CD14-positive monocyte (primary cell): Measurements from ENCODE around the gene UBE2G2. TPM values are rescaled to one million over a fixed set of nuclear protein-coding genes. Genes with fewer than 3 reads are reported as not detected.
A peak's percentile ranks its signal among the peaks of the same experiment; 100 is the strongest.

Source experiments
- DNase-seq, 3 donors: peaks; one replicate each; pipeline ENCODE4 v3.0.0-alpha.2; 2011 to 2022
- H2AFZ ChIP-seq: 2 replicates; pipeline ENCODE4 v1.6.0; 2012; ENCODE audit warnings: mild to moderate bottlenecking, low read depth, low read length, inconsistent platforms; ENCODE audit not compliant: insufficient read depth, poor library complexity, severe bottlenecking
- H3K27ac ChIP-seq, 2 donors: 1 replicate in 1 of 2; 2 replicates in 1 of 2; pipeline ENCODE4 v1.5.1; 2012 to 2013; ENCODE audit warnings: low read length in 2 of 2, control low read depth in 1 of 2, inconsistent platforms in 1 of 2, low read depth in 1 of 2, mild to moderate bottlenecking in 1 of 2
- H3K27me3 ChIP-seq, 2 donors: one replicate each; pipeline versions ENCODE4 v1.6.0 to v1.6.1; 2011 to 2013; ENCODE audit warnings: low read length in 2 of 2; ENCODE audit not compliant: control insufficient read depth in 2 of 2, insufficient read depth in 2 of 2
- H3K36me3 ChIP-seq, 2 donors: replicated peaks in 1 of 2; 1 replicate in 1 of 2; 2 replicates in 1 of 2; pipeline versions ENCODE4 v1.5.1 to v1.6.1; 2012 to 2013; ENCODE audit warnings: low read length in 2 of 2, control low read depth in 1 of 2, inconsistent platforms in 1 of 2, mild to moderate bottlenecking in 1 of 2; ENCODE audit not compliant: insufficient read depth in 2 of 2, control insufficient read depth in 1 of 2
- H3K4me1 ChIP-seq, 2 donors: 1 replicate in 1 of 2; 2 replicates in 1 of 2; pipeline versions ENCODE4 v1.5.1 to v1.6.1; 2012 to 2013; ENCODE audit warnings: low read length in 2 of 2, control low read depth in 1 of 2, inconsistent platforms in 1 of 2, mild to moderate bottlenecking in 1 of 2, moderate library complexity in 1 of 2; ENCODE audit not compliant: insufficient read depth in 2 of 2, control insufficient read depth in 1 of 2
- H3K4me2 ChIP-seq: replicated peaks from 2 replicates; pipeline ENCODE3; 2012; ENCODE audit warnings: low read length, moderate library complexity, mild to moderate bottlenecking; ENCODE audit not compliant: poor library complexity, severe bottlenecking; ENCODE audit errors: extremely low read depth
- H3K4me3 ChIP-seq, 3 experiments: fragments of 200-600 bp in 1 of 3; sonication (generic) in 1 of 3; replicated peaks in 1 of 3; 1 replicate in 2 of 3; 2 replicates in 1 of 3; pipeline ENCODE4 v1.5.1; 2011 to 2013; ENCODE audit warnings: low read length in 3 of 3, mild to moderate bottlenecking in 3 of 3, control low read depth in 2 of 3, low read depth in 2 of 3, inconsistent platforms in 1 of 3, moderate library complexity in 1 of 3
- H3K79me2 ChIP-seq: 2 replicates; pipeline ENCODE4 v1.6.0; 2012; ENCODE audit warnings: mild to moderate bottlenecking, control low read depth, inconsistent platforms, low read length, moderate library complexity; ENCODE audit not compliant: insufficient read depth
- H3K9ac ChIP-seq: 2 replicates; pipeline ENCODE4 v1.6.0; 2017; ENCODE audit warnings: low read length, mild to moderate bottlenecking; ENCODE audit not compliant: insufficient read depth, poor library complexity, severe bottlenecking
- H3K9me3 ChIP-seq, 2 donors: replicated peaks in 1 of 2; 1 replicate in 1 of 2; 2 replicates in 1 of 2; pipeline versions ENCODE4 v1.5.1 to v1.6.1; 2012 to 2013; ENCODE audit warnings: low read length in 2 of 2, control low read depth in 1 of 2; ENCODE audit not compliant: control insufficient read depth in 1 of 2, insufficient read depth in 1 of 2
- H4K20me1 ChIP-seq: 2 replicates; pipeline ENCODE4 v1.6.0; 2012; ENCODE audit warnings: mild to moderate bottlenecking, low read length, control low read depth, moderate library complexity; ENCODE audit not compliant: insufficient read depth
- H3K27ac Mint-ChIP-seq, 7 donors: one replicate each; pipeline ENCODE4 v1.8.0; 2020; ENCODE audit warnings: mild to moderate bottlenecking in 7 of 7, mixed read lengths in 7 of 7, moderate library complexity in 6 of 7, inconsistent platforms in 2 of 7
- H3K27me3 Mint-ChIP-seq, 3 donors: one replicate each; pipeline ENCODE4 v1.8.0; 2021 to 2022; ENCODE audit warnings: low read depth in 3 of 3, mild to moderate bottlenecking in 3 of 3, mixed read lengths in 3 of 3, moderate library complexity in 3 of 3, inconsistent platforms in 1 of 3
- H3K36me3 Mint-ChIP-seq, 2 donors: one replicate each; pipeline ENCODE4 v1.8.0; 2020; ENCODE audit warnings: mixed read lengths in 2 of 2, inconsistent platforms in 1 of 2, mild to moderate bottlenecking in 1 of 2
- H3K4me1 Mint-ChIP-seq: one replicate; pipeline ENCODE4 v1.8.0; 2020; ENCODE audit warnings: mild to moderate bottlenecking, mixed read lengths
- H3K4me3 Mint-ChIP-seq, 2 donors: one replicate each; pipeline ENCODE4 v1.8.0; 2020; ENCODE audit warnings: mild to moderate bottlenecking in 2 of 2, mixed read lengths in 2 of 2, moderate library complexity in 1 of 2
- H3K9me3 Mint-ChIP-seq, 7 donors: one replicate each; pipeline ENCODE4 v1.8.0; 2020 to 2022; ENCODE audit warnings: mixed read lengths in 7 of 7, mild to moderate bottlenecking in 6 of 7, moderate library complexity in 6 of 7, inconsistent platforms in 2 of 7
- CTCF ChIP-seq: fragments of 200-600 bp; IDR thresholded peaks from one replicate; pipeline ENCODE4 v1.8.0; 2022; ENCODE audit warnings: antibody characterized with exemption, mild to moderate bottlenecking
- WGBS: methylation state at CpG from one replicate; pipeline ENCODE4 v1.1.5; 2013; ENCODE audit warnings: missing lambda C conversion rate; ENCODE audit not compliant: insufficient coverage; 5-methylcytosine and 5-hydroxymethylcytosine counted together
- intact Hi-C, 2 donors: fragments of 100-400 bp; cut with micrococcal nuclease; formaldehyde crosslinking; loops; one replicate each; pipeline versions ENCODE4 v1.15.0 to v1.15.1; 2023
- polyA plus RNA-seq, 3 donors: library from polyadenylated mRNA; depleted of rRNA in 1 of 3; unstranded in 2 of 3; stranded (reverse) in 1 of 3; fragments of 300-500 nt in 2 of 3; fragments of >200 nt in 1 of 3; fragmentation: Illumina TruSeq in 2 of 3; gene quantifications; 1 replicate in 2 of 3; 2 replicates in 1 of 3; pipeline ENCODE4 v1.2.3, GENCODE V29; 2012 to 2021

Gene UBE2G2
- polyA plus RNA-seq, 3 donors, result 22.5 to 123 (median 31.0) TPM

- no peak for DNase-seq
- no peaks in the 10 kb centered on the region for H3K4me1 ChIP-seq
- no peak overlapping the region for H3K27ac ChIP-seq
- no peak overlapping the region for H3K9ac ChIP-seq
- no peak overlapping the region for H3K4me2 ChIP-seq
- TF ChIP-seq CTCF, result no peak
- intact Hi-C loops, result no loop called here
- no peaks in the 10 kb centered on the region for H3K9me3 Mint-ChIP-seq
- H4K20me1 ChIP-seq, result peaks cover 9% of the 10 kb centered on the region
- H3K4me3 ChIP-seq, result no peak overlapping the region
- H3K27me3 Mint-ChIP-seq, result no peaks in the 10 kb centered on the region
- H3K4me3 Mint-ChIP-seq, result no peak overlapping the region
- H3K36me3 ChIP-seq, result peaks cover 68 to 92% of the 10 kb centered on the region in 2 donors
- H3K27me3 ChIP-seq, result no peaks in the 10 kb centered on the region
- H3K79me2 ChIP-seq, result no peaks in the 10 kb centered on the region
- no peak overlapping the region for H2AFZ ChIP-seq
- H3K4me1 Mint-ChIP-seq, result no peaks in the 10 kb centered on the region
- peaks cover 79 to 84% of the 10 kb centered on the region in 2 donors for H3K36me3 Mint-ChIP-seq
- no peaks in the 10 kb centered on the region for H3K9me3 ChIP-seq
- H3K27ac Mint-ChIP-seq, result no peak overlapping the region
- 98% methylated on average over 16 of the region's 20 CpGs for WGBS
These were observed 28.2 kb downstream of the UBE2G2 start for GRCh38 chr21:44773291-44773932.

DNA sequence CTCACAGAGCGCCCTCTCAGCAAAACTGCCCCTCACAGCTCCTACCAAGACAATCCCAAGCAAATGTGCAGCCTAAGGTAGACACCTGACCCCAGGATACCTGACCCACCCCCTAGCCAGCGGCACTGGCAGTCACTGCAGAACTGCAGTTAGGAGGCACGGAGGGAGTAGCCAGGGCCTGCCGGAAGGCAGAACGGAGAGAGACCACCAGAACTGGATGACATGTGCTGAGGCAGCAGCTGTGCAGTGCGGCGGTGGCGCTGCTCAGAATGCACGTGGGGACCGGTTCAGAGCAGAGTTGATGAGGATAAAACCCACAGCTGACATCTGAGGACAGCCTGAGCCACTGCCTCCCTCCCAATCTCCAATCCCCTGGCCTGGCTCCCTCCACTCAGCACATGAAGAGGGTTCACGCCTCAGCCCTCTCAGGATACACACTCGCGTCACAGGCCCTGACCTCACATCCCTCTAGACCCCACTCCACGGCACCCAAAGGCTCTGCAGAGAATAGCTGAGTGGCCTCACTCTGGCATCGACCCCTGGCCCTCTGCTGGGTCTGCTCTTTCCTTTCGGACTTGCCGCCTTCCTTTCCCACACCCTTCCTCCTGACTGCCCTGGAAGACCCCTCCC lies 29.6 kb downstream of the UBE2G2 start:
- Histone ChIP-seq H3K9me3 (no peaks in the 10 kb centered on the region), H3K4me1 (no peaks in the 10 kb centered on the region), H3K4me2 (no peak overlapping the region), H3K36me3 (peaks cover 66 to 79% of the 10 kb centered on the region in 2 donors), H3K4me3 (no peak overlapping the region), H3K79me2 (no peaks in the 10 kb centered on the region), H3K9ac (no peak overlapping the region), H3K27me3 (no peaks in the 10 kb centered on the region), H2AFZ (no peak overlapping the region), H3K27ac (no peak overlapping the region), H4K20me1 (peaks cover 2% of the 10 kb centered on the region)
- Mint-ChIP-seq H3K27me3 (no peaks in the 10 kb centered on the region), H3K36me3 (peaks cover 70 to 74% of the 10 kb centered on the region in 2 donors), H3K9me3 (no peaks in the 10 kb centered on the region), H3K27ac (peak overlapping the region in 3 of 7 donors; percentile 3 to 53 (median 10)), H3K4me3 (no peak overlapping the region), H3K4me1 (no peaks in the 10 kb centered on the region)
- 100% methylated on average over 14 of the region's 17 CpGs for WGBS
- no peak for DNase-seq
- TF ChIP-seq CTCF, result no peak
- intact Hi-C loops, result no loop called here
